Karpas-422 (cell line): ENCODE measurements around the gene SULT1E1. TPM values are rescaled to one million over a fixed set of nuclear protein-coding genes. Genes with fewer than 3 reads are reported as not detected.

Experiments used
- DNase-seq: peaks from one replicate; pipeline ENCODE4 v3.0.0-alpha.2; 2015
- H2AFZ ChIP-seq: fragments of 200-600 bp; sonication (generic); 2 replicates; pipeline ENCODE4 v1.6.1; 2014; ENCODE audit warnings: antibody characterized with exemption, low read length, mixed read lengths
- H3K27ac ChIP-seq: fragments of 200-600 bp; sonication (generic); 2 replicates; pipeline ENCODE4 v1.5.1; 2014; ENCODE audit warnings: mild to moderate bottlenecking, low read length, moderate library complexity
- H3K27me3 ChIP-seq: fragments of 200-600 bp; sonication (generic); 2 replicates; pipeline ENCODE4 v1.6.1; 2014; ENCODE audit warnings: low read length, mixed read lengths
- H3K36me3 ChIP-seq: fragments of 200-600 bp; sonication (generic); 2 replicates; pipeline ENCODE4 v1.6.1; 2014; ENCODE audit warnings: low read length, mixed read lengths; ENCODE audit not compliant: insufficient read depth
- H3K4me1 ChIP-seq: fragments of 200-600 bp; sonication (generic); 2 replicates; pipeline ENCODE4 v1.6.1; 2014; ENCODE audit warnings: mild to moderate bottlenecking, low read length, mixed read lengths
- H3K4me2 ChIP-seq: fragments of 200-600 bp; sonication (generic); 2 replicates; pipeline ENCODE4 v1.6.1; 2014; ENCODE audit warnings: low read length, low read depth, mild to moderate bottlenecking; ENCODE audit not compliant: poor library complexity, severe bottlenecking
- H3K4me3 ChIP-seq: fragments of 200-600 bp; sonication (generic); 2 replicates; pipeline ENCODE4 v1.5.1; 2014; ENCODE audit warnings: mild to moderate bottlenecking, antibody characterized with exemption, low read length, mixed read lengths
- H3K79me2 ChIP-seq: fragments of 200-600 bp; sonication (generic); 2 replicates; pipeline ENCODE4 v1.6.1; 2014; ENCODE audit warnings: mild to moderate bottlenecking, low read length, mixed read lengths
- H3K9ac ChIP-seq: fragments of 200-600 bp; sonication (generic); 2 replicates; pipeline ENCODE4 v1.6.0; 2014; ENCODE audit warnings: low read length
- H3K9me2 ChIP-seq: fragments of 200-600 bp; sonication (generic), shearing (Covaris generic); replicated peaks from 2 replicates; pipeline ENCODE4 v1.6.0; 2014; ENCODE audit warnings: mild to moderate bottlenecking, low read length, moderate library complexity; ENCODE audit not compliant: insufficient read depth
- H3K9me3 ChIP-seq: fragments of 300-700, 200-600 bp; sonication (generic); 2 replicates; pipeline ENCODE4 v1.6.1; 2014; ENCODE audit warnings: low read length, mixed read lengths
- H4K20me1 ChIP-seq: fragments of 200-600 bp; sonication (generic); 2 replicates; pipeline ENCODE4 v1.6.1; 2014; ENCODE audit warnings: mild to moderate bottlenecking, antibody characterized with exemption, low read length, low read depth; ENCODE audit not compliant: insufficient read depth
- total RNA-seq: library from RNA; depleted of rRNA; stranded (reverse); fragments of >200 nt; shearing (Covaris generic); gene quantifications from 2 replicates; pipeline ENCODE4 v1.2.3, GENCODE V29; 2014; ENCODE audit warnings: low replicate concordance

SULT1E1 gene
- total RNA-seq, 1 experiment from 2014 or later: not detected

GRCh38 chr4:69859140-69859685, 732 bp downstream of the SULT1E1 start:
- Histone ChIP-seq H3K27ac (no peak overlapping the region), H3K4me1 (no peaks in the 10 kb centered on the region), H3K36me3 (no peaks in the 10 kb centered on the region), H3K9me3 (no peaks in the 10 kb centered on the region), H3K9me2 (no peaks in the 10 kb centered on the region), H2AFZ (no peak overlapping the region), H3K4me2 (no peak overlapping the region), H3K9ac (no peak overlapping the region), H4K20me1 (no peaks in the 10 kb centered on the region), H3K79me2 (no peaks in the 10 kb centered on the region), H3K27me3 (no peaks in the 10 kb centered on the region), H3K4me3 (no peak overlapping the region)
- DNase-seq: no peak

DNA sequence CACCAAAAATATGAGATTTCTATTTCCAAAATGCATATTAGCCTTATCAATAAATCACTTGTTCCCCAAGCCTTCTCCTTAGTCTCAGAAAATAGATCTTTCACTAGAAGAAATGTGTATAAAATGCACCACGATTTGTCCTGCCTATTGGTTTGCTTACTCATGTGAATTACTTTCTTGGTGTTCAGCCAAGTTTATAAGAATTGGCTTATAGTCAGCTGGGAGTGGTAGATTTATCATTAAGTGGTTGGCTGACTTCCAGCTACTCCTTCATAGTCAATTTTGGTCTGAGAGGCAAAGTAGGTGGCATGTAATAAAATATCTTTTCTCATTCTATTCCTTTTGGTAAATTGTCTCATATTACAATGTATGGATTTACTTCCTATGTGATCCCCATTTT, 1.3 kb downstream of the SULT1E1 start:
- Histone ChIP-seq H3K9me2 (no peaks in the 10 kb centered on the region), H3K9me3 (no peaks in the 10 kb centered on the region), H3K27me3 (no peaks in the 10 kb centered on the region), H3K4me3 (no peak overlapping the region), H4K20me1 (no peaks in the 10 kb centered on the region), H3K36me3 (no peaks in the 10 kb centered on the region), H3K4me2 (no peak overlapping the region), H3K9ac (no peak overlapping the region), H2AFZ (no peak overlapping the region), H3K4me1 (no peaks in the 10 kb centered on the region), H3K27ac (no peak overlapping the region), H3K79me2 (no peaks in the 10 kb centered on the region)
- no peak for DNase-seq

GRCh38 chr4:69855822-69856221, 4.1 kb downstream of the SULT1E1 start:
- H3K9me3 ChIP-seq: no peaks in the 10 kb centered on the region
- H3K79me2 ChIP-seq: no peaks in the 10 kb centered on the region
- no peaks in the 10 kb centered on the region for H3K4me1 ChIP-seq
- H3K36me3 ChIP-seq: no peaks in the 10 kb centered on the region
- no peak overlapping the region for H3K4me3 ChIP-seq
- H2AFZ ChIP-seq: no peak overlapping the region
- no peaks in the 10 kb centered on the region for H3K9me2 ChIP-seq
- no peak overlapping the region for H3K27ac ChIP-seq
- H3K9ac ChIP-seq: no peak overlapping the region
- H4K20me1 ChIP-seq: no peaks in the 10 kb centered on the region
- no peaks in the 10 kb centered on the region for H3K27me3 ChIP-seq
- DNase-seq: no peak
- H3K4me2 ChIP-seq: no peak overlapping the region

DNA sequence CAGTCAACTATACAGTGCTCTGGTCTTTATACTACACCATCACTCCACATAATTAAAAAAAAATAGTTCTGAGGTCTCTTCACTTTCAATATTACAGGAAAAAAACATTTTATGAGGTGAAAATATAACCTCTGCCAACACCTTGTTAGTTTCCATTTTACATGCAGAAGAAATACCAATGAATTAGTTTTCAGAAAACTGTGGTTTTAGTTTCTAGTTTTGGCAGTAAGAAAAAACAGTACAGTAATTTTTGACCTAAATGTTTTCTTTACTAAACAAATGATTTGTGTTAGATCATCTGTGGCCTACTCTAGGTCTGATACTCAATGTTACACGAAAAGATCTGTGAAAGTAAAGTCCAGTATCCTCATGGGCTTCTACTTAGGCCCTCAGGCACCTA, 10.0 kb downstream of the SULT1E1 start:
- H3K4me2 ChIP-seq: no peak overlapping the region
- H3K79me2 ChIP-seq: no peaks in the 10 kb centered on the region
- no peak overlapping the region for H3K9ac ChIP-seq
- DNase-seq: no peak
- no peaks in the 10 kb centered on the region for H4K20me1 ChIP-seq
- H3K4me3 ChIP-seq: no peak overlapping the region
- H3K27ac ChIP-seq: no peak overlapping the region
- no peaks in the 10 kb centered on the region for H3K9me2 ChIP-seq
- no peaks in the 10 kb centered on the region for H3K27me3 ChIP-seq
- H3K36me3 ChIP-seq: no peaks in the 10 kb centered on the region
- no peak overlapping the region for H2AFZ ChIP-seq
- no peaks in the 10 kb centered on the region for H3K9me3 ChIP-seq
- H3K4me1 ChIP-seq: no peaks in the 10 kb centered on the region

- Histone ChIP-seq H3K9ac (no peak overlapping the region), H3K4me2 (no peak overlapping the region), H3K36me3 (no peaks in the 10 kb centered on the region), H2AFZ (no peak overlapping the region), H3K9me3 (no peaks in the 10 kb centered on the region), H4K20me1 (no peaks in the 10 kb centered on the region), H3K4me3 (no peak overlapping the region), H3K4me1 (no peaks in the 10 kb centered on the region), H3K9me2 (no peaks in the 10 kb centered on the region), H3K79me2 (no peaks in the 10 kb centered on the region), H3K27me3 (no peaks in the 10 kb centered on the region), H3K27ac (no peak overlapping the region)
- no peak for DNase-seq
These were observed 10.6 kb downstream of the SULT1E1 start for GRCh38 chr4:69849297-69849696.

- Histone ChIP-seq H3K36me3 (no peaks in the 10 kb centered on the region), H3K79me2 (no peaks in the 10 kb centered on the region), H4K20me1 (no peaks in the 10 kb centered on the region), H2AFZ (no peak overlapping the region), H3K9me2 (no peaks in the 10 kb centered on the region), H3K27me3 (no peaks in the 10 kb centered on the region), H3K9ac (no peak overlapping the region), H3K9me3 (no peaks in the 10 kb centered on the region), H3K4me2 (no peak overlapping the region), H3K4me3 (no peak overlapping the region), H3K4me1 (no peaks in the 10 kb centered on the region), H3K27ac (no peak overlapping the region)
- DNase-seq: no peak
These were observed 11.9 kb downstream of the SULT1E1 start for GRCh38 chr4:69848028-69848427.

DNA sequence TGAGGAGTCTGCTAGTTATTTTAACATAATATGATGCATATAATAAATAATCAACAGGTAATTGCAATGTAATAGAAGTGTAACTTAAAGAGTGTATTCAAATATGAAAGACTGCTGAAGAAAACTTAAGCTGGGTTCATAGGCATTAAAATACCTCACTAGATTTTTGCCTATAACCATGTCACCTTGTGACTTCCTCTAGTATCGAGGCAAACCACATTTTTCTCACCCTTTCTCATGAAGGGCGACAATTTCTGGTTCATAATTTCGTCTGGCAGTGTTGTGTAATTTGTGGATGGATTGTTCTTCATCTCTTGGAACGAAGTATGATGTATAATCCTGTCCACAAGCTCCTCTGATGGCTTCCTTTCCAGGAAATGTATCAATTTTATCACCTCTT, 16.0 kb downstream of the SULT1E1 start:
- no peak overlapping the region for H2AFZ ChIP-seq
- no peak overlapping the region for H3K4me3 ChIP-seq
- H3K9ac ChIP-seq: no peak overlapping the region
- DNase-seq: no peak
- H4K20me1 ChIP-seq: no peaks in the 10 kb centered on the region
- H3K79me2 ChIP-seq: no peaks in the 10 kb centered on the region
- H3K36me3 ChIP-seq: no peaks in the 10 kb centered on the region
- no peaks in the 10 kb centered on the region for H3K27me3 ChIP-seq
- H3K9me2 ChIP-seq: no peaks in the 10 kb centered on the region
- no peak overlapping the region for H3K27ac ChIP-seq
- H3K9me3 ChIP-seq: no peaks in the 10 kb centered on the region
- no peaks in the 10 kb centered on the region for H3K4me1 ChIP-seq
- no peak overlapping the region for H3K4me2 ChIP-seq

DNA sequence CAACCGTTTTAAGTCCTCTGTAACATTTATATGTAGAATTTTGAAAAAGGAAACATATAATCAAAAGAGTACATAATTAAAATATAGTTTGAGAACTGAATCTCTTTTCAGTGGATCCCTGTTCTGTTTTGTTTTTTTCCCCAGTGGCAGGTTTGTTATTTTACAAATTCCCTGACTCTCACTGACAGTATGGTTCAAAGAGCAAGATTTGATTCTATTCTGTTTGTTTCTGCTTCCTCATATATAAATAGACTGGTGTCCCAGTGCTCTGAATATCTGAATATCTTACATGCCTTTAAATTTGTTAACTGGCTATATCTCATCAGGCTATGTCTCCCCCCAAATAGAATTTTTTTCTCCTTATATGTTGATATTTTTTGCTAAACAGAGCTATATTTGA, 16.6 kb downstream of the SULT1E1 start:
- Histone ChIP-seq H3K9me3 (no peaks in the 10 kb centered on the region), H3K9me2 (no peaks in the 10 kb centered on the region), H3K79me2 (no peaks in the 10 kb centered on the region)

GRCh38 chr4:69838977-69839376, 21.0 kb downstream of the SULT1E1 start:
- H3K4me2 ChIP-seq: no peak overlapping the region
- H3K27me3 ChIP-seq: no peaks in the 10 kb centered on the region
- H3K36me3 ChIP-seq: no peaks in the 10 kb centered on the region
- no peaks in the 10 kb centered on the region for H3K9me2 ChIP-seq
- H2AFZ ChIP-seq: no peak overlapping the region
- H3K27ac ChIP-seq: no peak overlapping the region
- H3K79me2 ChIP-seq: no peaks in the 10 kb centered on the region
- H3K4me1 ChIP-seq: no peaks in the 10 kb centered on the region
- H3K9ac ChIP-seq: no peak overlapping the region
- H4K20me1 ChIP-seq: no peaks in the 10 kb centered on the region
- no peak for DNase-seq
- H3K4me3 ChIP-seq: no peak overlapping the region
- no peaks in the 10 kb centered on the region for H3K9me3 ChIP-seq

More for the DNA sequence above, 16.6 kb downstream of the SULT1E1 start:
- Histone ChIP-seq H3K4me2 (no peak overlapping the region), H3K27me3 (no peaks in the 10 kb centered on the region), H3K4me1 (no peaks in the 10 kb centered on the region), H3K36me3 (no peaks in the 10 kb centered on the region), H3K27ac (no peak overlapping the region), H3K4me3 (no peak overlapping the region), H2AFZ (no peak overlapping the region), H4K20me1 (no peaks in the 10 kb centered on the region), H3K9ac (no peak overlapping the region)
- no peak for DNase-seq
